H1 (cell line): ENCODE measurements around the gene GNAI2. TPM values are rescaled to one million over a fixed set of nuclear protein-coding genes. Genes with fewer than 3 reads are reported as not detected.

Source experiments
- CTCF ChIA-PET: fragments of 300-600 bp; sonication (Branson Sonifier 250); formaldehyde crosslinking; loops from one replicate; lab custom pipeline; 2021; ENCODE audit not compliant: partially characterized antibody; lab: Charles Lee
- POLR2A ChIA-PET: fragments of 300-600 bp; sonication (Branson Sonifier 250); formaldehyde crosslinking; loops from one replicate; lab custom pipeline; 2021; ENCODE audit warnings: inconsistent platforms; ENCODE audit not compliant: partially characterized antibody; lab: Charles Lee
- DNase-seq, 2 experiments: peaks; one replicate each; pipeline versions ENCODE4 v3.0.0 to v3.0.0-alpha.2; 2010 to 2022; ENCODE audit warnings: low spot score in 2 of 2, low read depth in 1 of 2, mixed read lengths in 1 of 2
- FAIRE-seq: peaks from 2 replicates; lab custom pipeline; 2011; peaks lifted over from hg19 to GRCh38; lab: Jason Lieb, UNC
- H2AFZ ChIP-seq: 2 replicates; pipeline ENCODE4 v1.8.1; 2012; ENCODE audit warnings: low read length, inconsistent platforms
- H2AK5ac ChIP-seq: 2 replicates; pipeline ENCODE4 v1.6.1; 2013; ENCODE audit warnings: low read depth, low read length
- H2BK120ac ChIP-seq: replicated peaks from 2 replicates; pipeline ENCODE3; 2013; ENCODE audit warnings: low read depth, low read length, inconsistent platforms
- H2BK12ac ChIP-seq: 2 replicates; pipeline ENCODE4 v1.6.1; 2013; ENCODE audit warnings: low read depth, low read length
- H2BK15ac ChIP-seq: 2 replicates; pipeline ENCODE4 v1.6.1; 2013; ENCODE audit warnings: low read length
- H2BK20ac ChIP-seq: 2 replicates; pipeline ENCODE4 v1.6.1; 2013; ENCODE audit warnings: low read length
- H2BK5ac ChIP-seq: 2 replicates; pipeline ENCODE4 v1.6.1; 2013; ENCODE audit warnings: low read depth, low read length
- H3K14ac ChIP-seq: 2 replicates; pipeline ENCODE4 v1.6.1; 2013; ENCODE audit warnings: inconsistent platforms; ENCODE audit not compliant: insufficient read length
- H3K18ac ChIP-seq: 2 replicates; pipeline ENCODE4 v1.6.1; 2013; ENCODE audit warnings: low read length; ENCODE audit errors: extremely low read depth
- H3K23ac ChIP-seq: 2 replicates; pipeline ENCODE4 v1.6.1; 2013; ENCODE audit warnings: inconsistent platforms; ENCODE audit not compliant: insufficient read length
- H3K23me2 ChIP-seq: 2 replicates; pipeline ENCODE4 v1.6.1; 2013; ENCODE audit warnings: low read depth, low read length
- H3K27ac ChIP-seq: 2 replicates; pipeline ENCODE4 v1.6.1; 2011; ENCODE audit warnings: low read depth, low read length, inconsistent platforms
- H3K27me3 ChIP-seq, 4 experiments: replicated peaks in 1 of 4; 1 replicate in 1 of 4; 2 replicates in 3 of 4; pipeline versions ENCODE4 v1.6.1 to v1.8.1; 2011 to 2013; ENCODE audit warnings: low read length in 3 of 4, mild to moderate bottlenecking in 3 of 4, inconsistent platforms in 2 of 4, mixed read lengths in 2 of 4, moderate library complexity in 1 of 4; ENCODE audit not compliant: control insufficient read depth in 3 of 4, insufficient read depth in 3 of 4; ENCODE audit errors: extremely low read depth in 1 of 4
- H3K36me3 ChIP-seq, 4 experiments: 2 replicates each; pipeline versions ENCODE4 v1.6.1 to v1.8.1; 2011 to 2013; ENCODE audit warnings: mild to moderate bottlenecking in 4 of 4, low read length in 3 of 4, moderate library complexity in 2 of 4, control low read depth in 1 of 4, inconsistent platforms in 1 of 4; ENCODE audit not compliant: insufficient read depth in 4 of 4, control insufficient read depth in 2 of 4
- H3K4ac ChIP-seq: replicated peaks from 2 replicates; pipeline ENCODE3; 2013; ENCODE audit warnings: low read length, low read depth, mixed read lengths, inconsistent platforms; ENCODE audit not compliant: insufficient read length
- H3K4me1 ChIP-seq, 4 experiments: replicated peaks in 1 of 4; 1 replicate in 1 of 4; 2 replicates in 3 of 4; pipeline versions ENCODE4 v1.6.1 to v1.8.1; 2011 to 2013; ENCODE audit warnings: low read length in 3 of 4, inconsistent platforms in 2 of 4, mixed read lengths in 1 of 4; ENCODE audit not compliant: insufficient read depth in 4 of 4, control insufficient read depth in 3 of 4
- H3K4me2 ChIP-seq, 2 experiments: 2 replicates each; pipeline versions ENCODE4 v1.6.1 to v1.8.1; 2011 to 2013; ENCODE audit warnings: low read depth in 2 of 2, low read length in 2 of 2, control low read depth in 1 of 2, inconsistent platforms in 1 of 2, mild to moderate bottlenecking in 1 of 2; ENCODE audit not compliant: insufficient read depth in 1 of 2
- H3K4me3 ChIP-seq, 4 experiments: fragments of 200-600, 300-600 bp in 1 of 4; sonication (generic), shearing (Covaris generic), sonication (Bioruptor Twin) in 1 of 4; 2 replicates each; pipeline versions ENCODE4 v1.5.1 to v1.8.1; 2011 to 2016; ENCODE audit warnings: low read length in 4 of 4, low read depth in 3 of 4, control low read depth in 2 of 4, inconsistent platforms in 2 of 4, mild to moderate bottlenecking in 2 of 4, mixed read lengths in 1 of 4, moderate library complexity in 1 of 4; ENCODE audit not compliant: insufficient read depth in 2 of 4; ENCODE audit errors: extremely low read depth in 1 of 4
- H3K56ac ChIP-seq: replicated peaks from 2 replicates; pipeline ENCODE3; 2013; ENCODE audit warnings: low read depth, mild to moderate bottlenecking, mixed read lengths, low read length, inconsistent platforms; ENCODE audit not compliant: insufficient read length
- H3K79me1 ChIP-seq: 2 replicates; pipeline ENCODE4 v1.6.1; 2013; ENCODE audit warnings: low read depth, low read length, control low read depth
- H3K79me2 ChIP-seq, 2 experiments: 2 replicates each; pipeline versions ENCODE4 v1.6.1 to v1.8.1; 2012 to 2013; ENCODE audit warnings: low read length in 2 of 2, mild to moderate bottlenecking in 2 of 2, inconsistent platforms in 1 of 2; ENCODE audit not compliant: insufficient read depth in 2 of 2, control insufficient read depth in 1 of 2
- H3K9ac ChIP-seq, 4 experiments: replicated peaks in 1 of 4; 1 replicate in 1 of 4; 2 replicates in 3 of 4; pipeline versions ENCODE4 v1.6.1 to v1.8.1; 2011 to 2013; ENCODE audit warnings: low read depth in 3 of 4, low read length in 3 of 4, control low read depth in 2 of 4, mild to moderate bottlenecking in 2 of 4, moderate library complexity in 2 of 4, inconsistent platforms in 1 of 4; ENCODE audit errors: extremely low read depth in 1 of 4
- H3K9me3 ChIP-seq, 2 experiments: 2 replicates each; pipeline versions ENCODE4 v1.6.1 to v1.8.1; 2012 to 2013; ENCODE audit warnings: mild to moderate bottlenecking in 2 of 2, moderate library complexity in 2 of 2, control low read depth in 1 of 2, inconsistent platforms in 1 of 2, low read depth in 1 of 2, low read length in 1 of 2, mixed read lengths in 1 of 2; ENCODE audit not compliant: insufficient read depth in 2 of 2
- H4K20me1 ChIP-seq, 2 experiments: replicated peaks in 1 of 2; 2 replicates each; pipeline versions ENCODE3 to v1.8.1; 2011 to 2013; ENCODE audit warnings: inconsistent platforms in 2 of 2, low read length in 2 of 2, mild to moderate bottlenecking in 1 of 2; ENCODE audit not compliant: insufficient read depth in 2 of 2, control insufficient read depth in 1 of 2
- H4K5ac ChIP-seq: 2 replicates; pipeline ENCODE4 v1.6.1; 2013; ENCODE audit warnings: low read length, low read depth, mixed read lengths, inconsistent platforms; ENCODE audit not compliant: insufficient read length
- H4K8ac ChIP-seq: 2 replicates; pipeline ENCODE4 v1.8.0; 2013; ENCODE audit warnings: mild to moderate bottlenecking, moderate library complexity, low read length, inconsistent platforms; ENCODE audit not compliant: insufficient read depth; ENCODE audit errors: extremely low read depth
- H4K91ac ChIP-seq: replicated peaks from 2 replicates; pipeline ENCODE3; 2013; ENCODE audit warnings: low read length, mixed read lengths, inconsistent platforms; ENCODE audit not compliant: insufficient read length
- JUND ChIP-seq: IDR thresholded peaks from 2 replicates; pipeline ENCODE4 v1.6.1; 2011; ENCODE audit warnings: mild to moderate bottlenecking, improper control_type of control experiment, low read length
- WGBS, 2 experiments: shearing (Covaris generic) in 1 of 2; methylation state at CpG; one replicate each; pipeline versions ENCODE4 v1.1.6 to v1.1.7; 2013 to 2015; ENCODE audit warnings: low lambda C conversion rate in 2 of 2, mixed read lengths in 2 of 2, inconsistent platforms in 1 of 2, low coverage in 1 of 2, missing lambda C conversion rate in 1 of 2; ENCODE audit not compliant: insufficient replicate concordance in 2 of 2, insufficient coverage in 1 of 2, insufficient read length in 1 of 2; ENCODE audit errors: extremely low coverage in 1 of 2, missing lambda C conversion rate in 1 of 2; 5-methylcytosine and 5-hydroxymethylcytosine counted together
- polyA plus RNA-seq, 7 experiments: library from polyadenylated mRNA; depleted of rRNA in 3 of 7; stranded (reverse) in 5 of 7; unstranded in 2 of 7; fragments of >200 nt in 5 of 7; fragments of 200-250 nt in 2 of 7; gene quantifications; 1 replicate in 5 of 7; 2 replicates in 1 of 7; 4 replicates in 1 of 7; pipeline versions ENCODE4 v1.2.1 to v1.2.3, GENCODE V29; 2011 to 2013; ENCODE audit warnings: missing spikeins in 2 of 7, mixed read lengths in 2 of 7
- total RNA-seq: library from RNA; stranded (reverse); fragmentation: NEBNext Ultra II Directional; extraction: Animal tissue kit (Norgen Biotek cat#: 25700); gene quantifications from 2 replicates; pipeline ENCODE4 v1.2.1, GENCODE V29; 2021
- TF ChIP-seq, protein P1 (sequence below), 3 experiments: IDR thresholded peaks; 1 replicate in 2 of 3; 2 replicates in 1 of 3; pipeline versions ENCODE4 v1.5.1 to v1.6.1; 2011; ENCODE audit warnings: low read length in 3 of 3, mild to moderate bottlenecking in 3 of 3, inconsistent platforms in 2 of 3, low read depth in 1 of 3, moderate library complexity in 1 of 3; ENCODE audit not compliant: insufficient read depth in 1 of 3; ENCODE audit errors: control extremely low read depth in 1 of 3

GNAI2 gene
- total and polyA plus RNA-seq, 2 of the 8 experiments (the other 6 are each of a cell fraction or from before 2014, with no cell fraction given) = 168 to 539 TPM

DNA sequence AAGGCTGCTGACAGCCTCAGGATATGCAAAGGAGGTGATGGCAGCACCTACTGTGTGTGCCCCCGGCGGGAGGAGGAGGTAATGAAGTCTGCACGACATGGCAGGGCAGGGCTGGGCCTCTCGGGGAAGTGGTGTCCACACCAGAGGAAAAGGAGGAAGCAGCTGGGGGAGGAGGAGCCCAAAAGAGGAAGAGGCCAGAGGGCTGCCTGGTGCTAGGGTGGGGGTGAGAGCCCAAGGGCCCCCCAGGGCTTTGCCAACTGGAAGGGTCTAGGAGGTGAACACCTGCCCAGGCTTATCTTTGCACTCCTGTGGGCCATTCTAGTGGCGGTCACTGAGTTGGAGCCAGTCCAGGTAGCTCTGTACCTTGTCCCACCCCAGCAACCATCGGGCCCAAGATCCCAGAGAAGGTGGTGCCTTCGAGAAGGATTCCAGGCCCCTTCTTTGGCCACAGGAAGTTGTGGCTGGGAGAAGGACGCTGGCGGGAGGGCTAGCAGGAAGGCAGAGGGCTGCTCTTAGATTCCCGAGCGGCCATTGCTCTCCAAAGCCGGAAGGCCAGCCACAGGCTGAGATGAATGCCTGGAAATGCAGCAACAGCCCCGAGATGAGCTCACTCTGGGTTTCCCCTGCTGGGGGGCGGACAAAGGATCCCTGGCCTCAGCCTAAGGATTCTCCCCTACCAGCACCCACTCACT lies 7.0 kb downstream of the GNAI2 start:
- Histone ChIP-seq H3K4me1 (peaks cover 12 to 74% (median 65%) of the 10 kb centered on the region in 4 experiments), H2BK20ac (no peak overlapping the region; the same call in 1 of the 2 replicates), H2BK12ac (peak overlapping the region; percentile 77), H2AK5ac (no peak overlapping the region), H3K4ac (peak overlapping the region; percentile 15), H3K27ac (peak overlapping the region; percentile 65), H3K56ac (no peak overlapping the region), H2BK15ac (peak overlapping the region; percentile 99; the same call in 1 of the 2 replicates), H3K23ac (no peak overlapping the region), H4K5ac (no peak overlapping the region), H3K4me3 (no peak overlapping the region), H3K9ac (no peak overlapping the region), H3K9me3 (no peaks in the 10 kb centered on the region), H2BK120ac (no peak overlapping the region), H3K18ac (peak overlapping the region; percentile 44), H3K79me2 (peaks cover 33 to 91% of the 10 kb centered on the region in 2 experiments), H2AFZ (no peak overlapping the region), H3K23me2 (peaks cover 7% of the 10 kb centered on the region; the same call in 1 of the 2 replicates), H3K4me2 (0 out of 4 replicates have a peak overlapping the region, but pooled peaks of 1 of the 2 experiments have one; percentile 28), H4K20me1 (peaks cover 24 to 33% of the 10 kb centered on the region in 2 experiments), H3K27me3 (no peaks in the 10 kb centered on the region), H3K79me1 (peaks cover 27% of the 10 kb centered on the region), H4K91ac (peak overlapping the region; percentile 1), H2BK5ac (peak overlapping the region; percentile 98; the same call in 1 of the 2 replicates), H3K36me3 (peaks cover 0 to 3% (median 2%) of the 10 kb centered on the region in 4 experiments; a peak in 2 of 8 replicates), H4K8ac (no peak overlapping the region), H3K14ac (no peak overlapping the region)
- no peak for FAIRE-seq
- CTCF ChIA-PET = interaction anchor here (1.3 to 53.5 kb wide), 5 partner anchors 16 to 123 kb away, joined by 3 to 2149 read pairs (median 121); partner anchors contain the start of genes GNAI2, GNAT1, LSMEM2 and SEMA3B
- DNase-seq = no peak
- 77% methylated on average over 14 of the region's 14 CpGs; no CpG with 5 or more reads in 1 of the 2 experiments for WGBS, 2 experiments
- POLR2A ChIA-PET = interaction anchor here (1.1 to 3.4 kb wide), 8 partner anchors 8 to 52 kb away, joined by 3 to 22 read pairs (median 4); partner anchors contain the start of gene GNAT1
- TF ChIP-seq, protein P1, sequence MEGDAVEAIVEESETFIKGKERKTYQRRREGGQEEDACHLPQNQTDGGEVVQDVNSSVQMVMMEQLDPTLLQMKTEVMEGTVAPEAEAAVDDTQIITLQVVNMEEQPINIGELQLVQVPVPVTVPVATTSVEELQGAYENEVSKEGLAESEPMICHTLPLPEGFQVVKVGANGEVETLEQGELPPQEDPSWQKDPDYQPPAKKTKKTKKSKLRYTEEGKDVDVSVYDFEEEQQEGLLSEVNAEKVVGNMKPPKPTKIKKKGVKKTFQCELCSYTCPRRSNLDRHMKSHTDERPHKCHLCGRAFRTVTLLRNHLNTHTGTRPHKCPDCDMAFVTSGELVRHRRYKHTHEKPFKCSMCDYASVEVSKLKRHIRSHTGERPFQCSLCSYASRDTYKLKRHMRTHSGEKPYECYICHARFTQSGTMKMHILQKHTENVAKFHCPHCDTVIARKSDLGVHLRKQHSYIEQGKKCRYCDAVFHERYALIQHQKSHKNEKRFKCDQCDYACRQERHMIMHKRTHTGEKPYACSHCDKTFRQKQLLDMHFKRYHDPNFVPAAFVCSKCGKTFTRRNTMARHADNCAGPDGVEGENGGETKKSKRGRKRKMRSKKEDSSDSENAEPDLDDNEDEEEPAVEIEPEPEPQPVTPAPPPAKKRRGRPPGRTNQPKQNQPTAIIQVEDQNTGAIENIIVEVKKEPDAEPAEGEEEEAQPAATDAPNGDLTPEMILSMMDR (IDR thresholded peaks at IDR 0.05; ENCODE audit: control extremely low read depth in 1 of 3, insufficient read depth in 1 of 3, low read depth in 1 of 3, low read length in 3 of 3) = peak in 1 of 3 experiments; percentile 34; a peak in 2 of 4 replicates
- TF ChIP-seq JUND = no peak
